ENCODE measurements around the gene NEK4. TPM values are rescaled to one million over a fixed set of nuclear protein-coding genes. Genes with fewer than 3 reads are reported as not detected.
"Not testable (repeated sequence)": the region's sequence is repeated elsewhere in the genome, so short reads cannot be mapped to it uniquely, and the experiment has no call there.

The NEK4 gene
- total RNA-seq, 2 experiments from 2014 or later = 12.8 to 15.3 TPM

GRCh38 chr3:52742418-52743041 lies 28.2 kb downstream of the NEK4 start:
- H3K4me3 Mint-ChIP-seq = no peak overlapping the region
- no peaks in the 10 kb centered on the region for H3K27me3 Mint-ChIP-seq (ENCODE audit: low read depth)
- no peaks in the 10 kb centered on the region for H3K9me3 Mint-ChIP-seq
- no peak overlapping the region for H3K27ac Mint-ChIP-seq
- DNase-seq = no peak
- CTCF ChIA-PET = interaction anchor here (0.6 to 1.1 kb wide), 7 partner anchors 41 to 339 kb away, joined by 3 to 5 read pairs (median 3); no protein-coding TSS in a partner anchor
- H3K4me1 Mint-ChIP-seq (ENCODE audit: low read depth) = no peaks in the 10 kb centered on the region
- H3K36me3 Mint-ChIP-seq (ENCODE audit: low read depth) = peaks cover 13% of the 10 kb centered on the region
- intact Hi-C loops (cut with micrococcal nuclease) = loop anchor here (1.0 to 2.0 kb wide), 4 partner anchors 78 to 454 kb away; no protein-coding TSS in a partner anchor

- no peaks in the 10 kb centered on the region for H3K27me3 Mint-ChIP-seq (ENCODE audit: low read depth)
- peaks cover 19% of the 10 kb centered on the region for H3K36me3 Mint-ChIP-seq (ENCODE audit: low read depth)
- intact Hi-C loops (cut with micrococcal nuclease) = no loop called here
- no peak for DNase-seq
- no peaks in the 10 kb centered on the region for H3K9me3 Mint-ChIP-seq
- H3K27ac Mint-ChIP-seq = no peak overlapping the region
- CTCF ChIA-PET = interaction anchor here (0.6 kb wide), 1 partner anchor 24 kb away, joined by 5 read pairs; no protein-coding TSS in a partner anchor
- no peak overlapping the region for H3K4me3 Mint-ChIP-seq
- H3K4me1 Mint-ChIP-seq (ENCODE audit: low read depth) = no peaks in the 10 kb centered on the region
These were observed 31.0 kb downstream of the NEK4 start for GRCh38 chr3:52739730-52740129.

DNA sequence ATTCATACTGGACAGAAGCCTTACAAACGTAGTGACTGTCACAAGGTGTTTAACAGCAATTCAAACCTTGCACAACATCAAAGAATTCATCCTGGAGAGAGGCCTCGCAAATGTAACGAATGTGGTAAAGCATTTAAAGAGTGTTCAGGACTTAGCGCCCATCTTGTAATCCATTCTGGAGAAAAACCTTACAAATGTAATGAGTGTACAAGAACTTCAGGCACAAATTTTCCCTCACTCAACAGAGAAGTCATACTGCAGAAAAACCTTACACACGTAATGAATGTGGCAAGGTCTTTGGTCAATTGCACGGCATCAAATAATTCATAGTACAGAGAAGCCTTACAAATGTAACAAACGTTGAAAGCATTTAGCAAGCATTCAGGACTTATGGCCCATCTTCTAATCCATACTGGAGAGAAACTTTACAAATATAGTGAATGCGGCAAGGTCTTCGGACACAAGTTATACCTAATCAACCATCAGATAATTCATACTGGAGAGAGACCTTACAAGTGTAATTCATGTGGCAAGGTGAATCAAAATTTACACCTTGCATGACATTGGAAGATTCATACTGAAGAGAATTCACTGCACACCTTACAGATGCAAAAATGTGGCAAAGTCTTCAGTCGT lies 37.4 kb downstream of the NEK4 start:
- intact Hi-C loops (cut with micrococcal nuclease) = no loop called here
- Mint-ChIP-seq H3K36me3 (ENCODE audit: low read depth) (peaks cover 61% of the 10 kb centered on the region), H3K4me1 (ENCODE audit: low read depth) (peaks cover 12% of the 10 kb centered on the region), H3K27ac (no peak overlapping the region), H3K9me3 (peaks cover 21% of the 10 kb centered on the region), H3K4me3 (no peak overlapping the region), H3K27me3 (ENCODE audit: low read depth) (no peaks in the 10 kb centered on the region)
- no peak for DNase-seq
- CTCF ChIA-PET = interaction anchor here (0.5 kb wide), 1 partner anchor 22 kb away, joined by 3 read pairs; no protein-coding TSS in a partner anchor

- no peak for DNase-seq
- Mint-ChIP-seq H3K36me3 (ENCODE audit: low read depth) (peaks cover 61% of the 10 kb centered on the region), H3K9me3 (peaks cover 22% of the 10 kb centered on the region), H3K4me1 (ENCODE audit: low read depth) (peaks cover 12% of the 10 kb centered on the region), H3K27me3 (ENCODE audit: low read depth) (no peaks in the 10 kb centered on the region), H3K4me3 (no peak overlapping the region), H3K27ac (no peak overlapping the region)
- intact Hi-C loops (cut with micrococcal nuclease) = no loop called here
- CTCF ChIA-PET = interaction anchor here (0.6 kb wide), 2 partner anchors 273 to 545 kb away, joined by 3 read pairs; no protein-coding TSS in a partner anchor
These were observed 39.1 kb downstream of the NEK4 start for GRCh38 chr3:52731590-52731989.

- H3K4me3 Mint-ChIP-seq = no peak overlapping the region
These were observed 40.1 kb downstream of the NEK4 start for GRCh38 chr3:52730681-52731080.

GRCh38 chr3:52728753-52729152 lies 42.0 kb downstream of the NEK4 start:
- DNase-seq; H3K27ac Mint-ChIP-seq; H3K4me3 Mint-ChIP-seq; H3K27me3 Mint-ChIP-seq (ENCODE audit: low read depth); intact Hi-C loops (cut with micrococcal nuclease): not testable (repeated sequence)
- CTCF ChIA-PET = interaction anchor here (0.7 kb wide), 1 partner anchor 9 kb away, joined by 4 read pairs; no protein-coding TSS in a partner anchor
- Mint-ChIP-seq H3K4me1 (ENCODE audit: low read depth) (peaks cover 12% of the 10 kb centered on the region), H3K36me3 (ENCODE audit: low read depth) (peaks cover 46% of the 10 kb centered on the region), H3K9me3 (peaks cover 21% of the 10 kb centered on the region)

More at GRCh38 chr3:52730681-52731080, 40.1 kb downstream of the NEK4 start:
- peaks cover 12% of the 10 kb centered on the region for H3K4me1 Mint-ChIP-seq (ENCODE audit: low read depth)
- peaks cover 60% of the 10 kb centered on the region for H3K36me3 Mint-ChIP-seq (ENCODE audit: low read depth)
- H3K27ac Mint-ChIP-seq = no peak overlapping the region
- CTCF ChIA-PET = interaction anchor here (0.6 kb wide), 1 partner anchor 1021 kb away, joined by 3 read pairs; no protein-coding TSS in a partner anchor
- H3K9me3 Mint-ChIP-seq = peaks cover 22% of the 10 kb centered on the region
- intact Hi-C loops (cut with micrococcal nuclease) = no loop called here
- no peaks in the 10 kb centered on the region for H3K27me3 Mint-ChIP-seq (ENCODE audit: low read depth)
- DNase-seq = peak; percentile 14

GRCh38 chr3:52724511-52724910 lies 46.2 kb downstream of the NEK4 start:
- Mint-ChIP-seq H3K9me3 (peaks cover 9% of the 10 kb centered on the region), H3K4me3 (no peak overlapping the region), H3K36me3 (ENCODE audit: low read depth) (peaks cover 19% of the 10 kb centered on the region), H3K4me1 (ENCODE audit: low read depth) (peaks cover 28% of the 10 kb centered on the region), H3K27me3 (ENCODE audit: low read depth) (no peaks in the 10 kb centered on the region), H3K27ac (no peak overlapping the region)
- DNase-seq = no peak
- intact Hi-C loops (cut with micrococcal nuclease) = no loop called here
- CTCF ChIA-PET = interaction anchor here (1.1 kb wide), 1 partner anchor 179 kb away, joined by 4 read pairs; no protein-coding TSS in a partner anchor

GRCh38 chr3:52723935-52724334 lies 46.8 kb downstream of the NEK4 start:
- Mint-ChIP-seq H3K27ac (no peak overlapping the region), H3K27me3 (ENCODE audit: low read depth) (no peaks in the 10 kb centered on the region), H3K36me3 (ENCODE audit: low read depth) (peaks cover 19% of the 10 kb centered on the region), H3K9me3 (peaks cover 7% of the 10 kb centered on the region), H3K4me1 (ENCODE audit: low read depth) (peaks cover 28% of the 10 kb centered on the region), H3K4me3 (no peak overlapping the region)
- no peak for DNase-seq
- intact Hi-C loops (cut with micrococcal nuclease) = no loop called here
- CTCF ChIA-PET = interaction anchor here (1.1 kb wide), 1 partner anchor 179 kb away, joined by 4 read pairs; no protein-coding TSS in a partner anchor

- H3K9me3 Mint-ChIP-seq = peaks cover 2% of the 10 kb centered on the region
- peaks cover 16% of the 10 kb centered on the region for H3K36me3 Mint-ChIP-seq (ENCODE audit: low read depth)
These were observed 48.2 kb downstream of the NEK4 start for GRCh38 chr3:52722491-52722890.

GRCh38 chr3:52721730-52722008 lies 49.1 kb downstream of the NEK4 start:
- Mint-ChIP-seq H3K4me1 (ENCODE audit: low read depth) (peaks cover 28% of the 10 kb centered on the region), H3K36me3 (ENCODE audit: low read depth) (peaks cover 16% of the 10 kb centered on the region), H3K9me3 (peaks cover 2% of the 10 kb centered on the region), H3K27me3 (ENCODE audit: low read depth) (no peaks in the 10 kb centered on the region), H3K27ac (peak overlapping the region; percentile 81), H3K4me3 (no peak overlapping the region)
- CTCF ChIA-PET = interaction anchor here (1.2 kb wide), 1 partner anchor 77 kb away, joined by 3 read pairs; no protein-coding TSS in a partner anchor
- no peak for DNase-seq
- intact Hi-C loops (cut with micrococcal nuclease) = no loop called here

More at GRCh38 chr3:52722491-52722890, 48.2 kb downstream of the NEK4 start:
- Mint-ChIP-seq H3K4me3 (no peak overlapping the region), H3K27me3 (ENCODE audit: low read depth) (no peaks in the 10 kb centered on the region), H3K27ac (peak overlapping the region; percentile 36), H3K4me1 (ENCODE audit: low read depth) (peaks cover 28% of the 10 kb centered on the region)
- CTCF ChIA-PET = no interaction called here
- no peak for DNase-seq
- intact Hi-C loops (cut with micrococcal nuclease) = no loop called here

GRCh38 chr3:52721002-52721729 lies 49.6 kb downstream of the NEK4 start:
- peaks cover 28% of the 10 kb centered on the region for H3K4me1 Mint-ChIP-seq (ENCODE audit: low read depth)
- H3K9me3 Mint-ChIP-seq = peaks cover 2% of the 10 kb centered on the region
- CTCF ChIA-PET = interaction anchor here (1.2 to 1.4 kb wide), 2 partner anchors 78 to 93 kb away, joined by 3 to 4 read pairs; no protein-coding TSS in a partner anchor
- peak; percentile 42 for DNase-seq
- no peak overlapping the region for H3K4me3 Mint-ChIP-seq
- intact Hi-C loops (cut with micrococcal nuclease) = no loop called here
- no peaks in the 10 kb centered on the region for H3K27me3 Mint-ChIP-seq (ENCODE audit: low read depth)
- peaks cover 16% of the 10 kb centered on the region for H3K36me3 Mint-ChIP-seq (ENCODE audit: low read depth)
- H3K27ac Mint-ChIP-seq = peak overlapping the region; percentile 81

DNA sequence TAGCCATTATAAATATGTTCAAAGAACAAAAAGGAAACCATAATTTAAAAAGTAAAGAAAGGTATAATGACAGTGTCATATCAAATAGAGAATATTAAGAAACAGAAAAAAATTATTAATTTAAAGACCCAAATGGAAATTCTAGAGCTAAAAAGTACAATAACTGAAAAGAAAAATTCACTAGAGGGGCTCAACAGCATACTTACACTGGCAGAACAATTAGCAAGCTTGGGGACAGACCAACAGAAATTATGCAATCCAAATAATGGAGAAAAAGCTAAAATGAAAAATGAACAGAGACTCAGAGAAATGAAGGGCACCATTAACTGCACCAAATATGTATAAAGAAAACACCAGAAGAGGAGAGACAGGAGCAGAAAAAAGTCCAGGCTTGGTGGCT lies 51.1 kb downstream of the NEK4 start:
- Mint-ChIP-seq H3K27me3 (ENCODE audit: low read depth) (no peaks in the 10 kb centered on the region), H3K4me3 (no peak overlapping the region)

More for the DNA sequence above, 51.1 kb downstream of the NEK4 start:
- CTCF ChIA-PET = interaction anchor here (0.6 kb wide), 1 partner anchor 83 kb away, joined by 5 read pairs; no protein-coding TSS in a partner anchor
- peaks cover 16% of the 10 kb centered on the region for H3K36me3 Mint-ChIP-seq (ENCODE audit: low read depth)
- DNase-seq = no peak
- peaks cover 2% of the 10 kb centered on the region for H3K9me3 Mint-ChIP-seq
- no peak overlapping the region for H3K27ac Mint-ChIP-seq
- peaks cover 28% of the 10 kb centered on the region for H3K4me1 Mint-ChIP-seq (ENCODE audit: low read depth)
- intact Hi-C loops (cut with micrococcal nuclease) = no loop called here
